GM19324 (cell line): ENCODE results near the gene ALDH16A1.
"Not testable (repeated sequence)": the region's sequence is repeated elsewhere in the genome, so short reads cannot be mapped to it uniquely, and the experiment has no call there.

Source experiments
- ATAC-seq: cut with Tn5 transposase; IDR thresholded peaks from one replicate; pipeline ENCODE4 v1.9.1; 2021; ENCODE audit warnings: mild to moderate bottlenecking, moderate library complexity; ENCODE audit not compliant: unreplicated experiment, low FRiP score

Gene ALDH16A1

GRCh38 chr19:49461130-49461529 is 8.1 kb downstream of the ALDH16A1 start:
- not testable (repeated sequence) for ATAC-seq

- ATAC-seq = no peak
Measured at GRCh38 chr19:49461656-49462055, 8.6 kb downstream of the ALDH16A1 start.

GRCh38 chr19:49462492-49462891 is 9.5 kb downstream of the ALDH16A1 start:
- no peak for ATAC-seq

- no peak for ATAC-seq
Measured at GRCh38 chr19:49463960-49464740, 11.1 kb downstream of the ALDH16A1 start.

GRCh38 chr19:49465371-49465770 is 12.3 kb downstream of the ALDH16A1 start:
- no peak for ATAC-seq

GRCh38 chr19:49468199-49468598 is 15.2 kb downstream of the ALDH16A1 start:
- ATAC-seq = no peak

GRCh38 chr19:49468746-49469447 is 15.9 kb downstream of the ALDH16A1 start:
- ATAC-seq = peak; percentile 44

GRCh38 chr19:49469828-49470614 is 17.0 kb downstream of the ALDH16A1 start:
- ATAC-seq = no peak

GRCh38 chr19:49470615-49470978 is 17.6 kb downstream of the ALDH16A1 start:
- ATAC-seq = no peak

GRCh38 chr19:49472936-49473335 is 19.9 kb downstream of the ALDH16A1 start:
- ATAC-seq = no peak

GRCh38 chr19:49473501-49473867 is 20.5 kb downstream of the ALDH16A1 start:
- ATAC-seq = not testable (repeated sequence)

GRCh38 chr19:49473868-49474541 is 21.0 kb downstream of the ALDH16A1 start, which contains the start of gene FLT3LG:
Gene FLT3LG (plus strand): TSS chr19:49474215. CDS start chr19:49474640, 425 bp downstream.
- ATAC-seq = peak; percentile 72

- ATAC-seq = no peak
Measured at GRCh38 chr19:49474542-49474924, 21.5 kb downstream of the ALDH16A1 start.

- no peak for ATAC-seq
Measured at GRCh38 chr19:49475191-49475917, 22.3 kb downstream of the ALDH16A1 start.

- ATAC-seq = no peak
Measured at GRCh38 chr19:49475995-49476880, 23.2 kb downstream of the ALDH16A1 start.

GRCh38 chr19:49479975-49480628 is 27.1 kb downstream of the ALDH16A1 start:
- no peak for ATAC-seq

- no peak for ATAC-seq
Measured at GRCh38 chr19:49481020-49481683, 28.1 kb downstream of the ALDH16A1 start.

GRCh38 chr19:49486232-49486631 is 33.2 kb downstream of the ALDH16A1 start:
- no peak for ATAC-seq
